Keratinocyte (primary cell): ENCODE data around the gene COMMD4. TPM values are rescaled to one million over a fixed set of nuclear protein-coding genes. Genes with fewer than 3 reads are reported as not detected.

Source experiments
- DNase-seq: peaks from one replicate; pipeline ENCODE4 v3.0.0-alpha.2; 2011; ENCODE audit warnings: low read depth, missing footprints, low spot score
- FAIRE-seq: peaks from 2 replicates; lab custom pipeline; 2011; peaks lifted over from hg19 to GRCh38; lab: Jason Lieb, UNC
- H2AFZ ChIP-seq: 2 replicates; pipeline ENCODE4 v1.6.0; 2012; ENCODE audit warnings: low read length, control low read depth, inconsistent platforms; ENCODE audit not compliant: control insufficient read depth
- H3K27ac ChIP-seq: 2 replicates; pipeline ENCODE4 v1.5.1; 2011; ENCODE audit warnings: low read length; ENCODE audit not compliant: control insufficient read depth, insufficient read depth
- H3K27me3 ChIP-seq: 3 replicates; pipeline ENCODE4 v1.6.0; 2011; ENCODE audit warnings: low read length; ENCODE audit not compliant: control insufficient read depth, insufficient read depth; ENCODE audit errors: extremely low read depth
- H3K36me3 ChIP-seq, 2 experiments: 2 replicates in 1 of 2; 3 replicates in 1 of 2; pipeline ENCODE4 v1.5.1; 2011; ENCODE audit warnings: low read length in 2 of 2, mild to moderate bottlenecking in 1 of 2; ENCODE audit not compliant: control insufficient read depth in 2 of 2, insufficient read depth in 2 of 2; ENCODE audit errors: extremely low read depth in 1 of 2
- H3K4me1 ChIP-seq: 3 replicates; pipeline ENCODE4 v1.5.1; 2011; ENCODE audit warnings: low read length; ENCODE audit not compliant: control insufficient read depth, insufficient read depth; ENCODE audit errors: extremely low read depth
- H3K4me2 ChIP-seq: 3 replicates; pipeline ENCODE4 v1.6.0; 2011; ENCODE audit warnings: low read depth, low read length; ENCODE audit not compliant: control insufficient read depth, insufficient read depth; ENCODE audit errors: extremely low read depth
- H3K4me3 ChIP-seq, 3 experiments: fragments of 200-600 bp in 1 of 3; sonication (generic) in 1 of 3; 2 replicates in 2 of 3; 3 replicates in 1 of 3; pipeline ENCODE4 v1.5.1; 2011 to 2016; ENCODE audit warnings: low read length in 3 of 3, mild to moderate bottlenecking in 3 of 3, control low read depth in 2 of 3, inconsistent platforms in 1 of 3, low read depth in 1 of 3, mixed read lengths in 1 of 3, mixed run types in 1 of 3, moderate library complexity in 1 of 3; ENCODE audit not compliant: control insufficient read depth in 2 of 3, insufficient read depth in 2 of 3; ENCODE audit errors: extremely low read depth in 1 of 3
- H3K79me2 ChIP-seq: 2 replicates; pipeline ENCODE4 v1.6.0; 2012; ENCODE audit warnings: low read length; ENCODE audit not compliant: control insufficient read depth, insufficient read depth
- H3K9ac ChIP-seq: 3 replicates; pipeline ENCODE4 v1.6.0; 2011; ENCODE audit warnings: low read length; ENCODE audit not compliant: control insufficient read depth, insufficient read depth; ENCODE audit errors: extremely low read depth
- H3K9me1 ChIP-seq: 3 replicates; pipeline ENCODE4 v1.6.0; 2011; ENCODE audit warnings: low read length; ENCODE audit not compliant: control insufficient read depth, insufficient read depth; ENCODE audit errors: extremely low read depth
- H3K9me3 ChIP-seq: 2 replicates; pipeline ENCODE4 v1.5.1; 2012; ENCODE audit warnings: low read depth, low read length; ENCODE audit not compliant: control insufficient read depth
- H4K20me1 ChIP-seq: 3 replicates; pipeline ENCODE4 v1.6.0; 2011; ENCODE audit warnings: low read length; ENCODE audit not compliant: control insufficient read depth, insufficient read depth; ENCODE audit errors: extremely low read depth
- CTCF ChIP-seq, 3 experiments: IDR thresholded peaks in 1 of 3; conservative IDR thresholded peaks in 1 of 3; optimal IDR thresholded peaks in 1 of 3; 2 replicates in 2 of 3; 3 replicates in 1 of 3; pipeline versions ENCODE3 to v1.5.1; 2011; ENCODE audit warnings: low read length in 3 of 3, mild to moderate bottlenecking in 3 of 3, moderate library complexity in 2 of 3, control low read depth in 1 of 3, inconsistent platforms in 1 of 3; ENCODE audit not compliant: insufficient read depth in 2 of 3; ENCODE audit errors: extremely low read depth in 1 of 3
- EZH2 ChIP-seq: IDR thresholded peaks from one replicate; pipeline ENCODE4 v1.6.1; 2012; ENCODE audit warnings: inconsistent platforms, mild to moderate bottlenecking, low read length, moderate library complexity
- dilution Hi-C: fragments of 300-500 bp; cut with MboI; formaldehyde crosslinking; loops from one replicate; pipeline ENCODE4 v1.7.0; 2020; ENCODE audit warnings: low sequenced_read_pairs; ENCODE audit not compliant: extremely low pct_ligation_motif_present
- polyA plus RNA-seq, 5 experiments: library from polyadenylated mRNA; depleted of rRNA in 3 of 5; stranded (reverse) in 3 of 5; stranded (forward) in 1 of 5; unstranded in 1 of 5; fragments of >200 nt; gene quantifications; 1 replicate in 1 of 5; 2 replicates in 3 of 5; 3 replicates in 1 of 5; pipeline versions ENCODE4 v1.2.1 to v1.2.3, GENCODE V29; 2011 to 2012; ENCODE audit warnings: missing spikeins in 2 of 5, low read depth in 1 of 5, low replicate concordance in 1 of 5

The COMMD4 gene
- polyA plus RNA-seq, 1 donor (not counting 4 experiments of a cell fraction or from before 2014, with no cell fraction given): 48.2 TPM

GRCh38 chr15:75352186-75353080 is 16.6 kb downstream of the COMMD4 start:
- Histone ChIP-seq H3K4me1 (peaks cover 7% of the 10 kb centered on the region), H3K27ac (no peak overlapping the region), H3K9me1 (no peaks in the 10 kb centered on the region), H3K9ac (no peak overlapping the region), H3K79me2 (no peaks in the 10 kb centered on the region), H3K4me2 (no peak overlapping the region), H4K20me1 (no peaks in the 10 kb centered on the region), H3K36me3 (peaks cover 3 to 19% of the 10 kb centered on the region in 2 experiments), H2AFZ (no peak overlapping the region), H3K9me3 (no peaks in the 10 kb centered on the region), H3K4me3 (no peak overlapping the region), H3K27me3 (peaks cover 7% of the 10 kb centered on the region)
- no peak for DNase-seq
- dilution Hi-C loops: no loop called here
- TF ChIP-seq CTCF (optimal IDR thresholded peaks at IDR 0.05 in 1 of 3, IDR thresholded peaks at IDR 0.05 in 1 of 3, conservative IDR thresholded peaks at IDR 0.05 in 1 of 3; ENCODE audit: extremely low read depth in 1 of 3, insufficient read depth in 2 of 3, low read length in 3 of 3): no peak
- no peak for TF ChIP-seq EZH2
- FAIRE-seq: no peak

GRCh38 chr15:75353604-75354003 is 17.7 kb downstream of the COMMD4 start:
- Histone ChIP-seq H3K4me3 (no peak overlapping the region), H3K27ac (no peak overlapping the region), H3K36me3 (peaks cover 7 to 25% of the 10 kb centered on the region in 2 experiments), H3K9me1 (no peaks in the 10 kb centered on the region), H3K9ac (no peak overlapping the region), H3K27me3 (peaks cover 2% of the 10 kb centered on the region), H3K4me2 (no peak overlapping the region), H3K9me3 (no peaks in the 10 kb centered on the region), H2AFZ (no peak overlapping the region), H3K4me1 (peaks cover 3% of the 10 kb centered on the region), H3K79me2 (no peaks in the 10 kb centered on the region), H4K20me1 (no peaks in the 10 kb centered on the region)
- DNase-seq (no peak), FAIRE-seq (no peak)
- TF ChIP-seq CTCF (optimal IDR thresholded peaks at IDR 0.05 in 1 of 3, IDR thresholded peaks at IDR 0.05 in 1 of 3, conservative IDR thresholded peaks at IDR 0.05 in 1 of 3; ENCODE audit: extremely low read depth in 1 of 3, insufficient read depth in 2 of 3, low read length in 3 of 3): no peak
- no peak for TF ChIP-seq EZH2
- dilution Hi-C loops: no loop called here
